Gastrocnemius medialis (tissue), 4 donors: ENCODE measurements around the gene CD46. TPM values are rescaled to one million over a fixed set of nuclear protein-coding genes. Genes with fewer than 3 reads are reported as not detected.
A peak's percentile ranks its signal among the peaks of the same experiment; 100 is the strongest.
"Not testable (repeated sequence)": the region's sequence is repeated elsewhere in the genome, so short reads cannot be mapped to it uniquely, and the experiment has no call there.

Source experiments
- ATAC-seq, 2 donors: fragments of 150-250 bp; one replicate each; pipeline ENCODE4 v1.9.1; 2016
- DNase-seq, 2 donors: peaks; one replicate each; pipeline ENCODE4 v3.0.0-alpha.2; 2019
- H3K27ac ChIP-seq, 4 donors: fragments of 200-600 bp; sonication (generic); 1 replicate in 1 of 4; 2 replicates in 3 of 4; pipeline ENCODE4 v1.5.1; 2016 to 2018; ENCODE audit warnings: mild to moderate bottlenecking in 2 of 4, moderate library complexity in 1 of 4
- H3K27me3 ChIP-seq, 3 donors: fragments of 200-600 bp; sonication (generic) in 2 of 3; 1 replicate in 1 of 3; 2 replicates in 2 of 3; pipeline versions ENCODE4 v1.5.1 to v1.6.0; 2016 to 2019; ENCODE audit warnings: mild to moderate bottlenecking in 1 of 3, moderate library complexity in 1 of 3
- H3K36me3 ChIP-seq, 2 donors: fragments of 200-600 bp; sonication (generic) in 1 of 2; one replicate each; pipeline ENCODE4 v1.5.1; 2017 to 2018
- H3K4me1 ChIP-seq, 2 donors: fragments of 200-600 bp; sonication (generic) in 1 of 2; one replicate each; pipeline ENCODE4 v1.5.1; 2016 to 2017; ENCODE audit warnings: mild to moderate bottlenecking in 2 of 2
- H3K4me3 ChIP-seq, 4 donors: fragments of 200-600 bp; sonication (generic) in 3 of 4; 1 replicate in 1 of 4; 2 replicates in 3 of 4; pipeline ENCODE4 v1.5.1; 2016 to 2019; ENCODE audit warnings: mild to moderate bottlenecking in 2 of 4
- H3K9me3 ChIP-seq, 3 donors: fragments of 200-600 bp; sonication (generic) in 2 of 3; 1 replicate in 1 of 3; 2 replicates in 2 of 3; pipeline ENCODE4 v1.5.1; 2016 to 2019
- POLR2A ChIP-seq, 2 donors: fragments of 450-650 bp; IDR thresholded peaks; one replicate each; pipeline ENCODE4 v1.6.1; 2017; ENCODE audit warnings: antibody characterized with exemption in 2 of 2, mild to moderate bottlenecking in 2 of 2, moderate library complexity in 2 of 2
- in situ Hi-C, 4 donors: fragments of 200-750 bp; cut with MboI; loops; one replicate each; pipeline versions ENCODE4 v1.15.0 to v1.8.0; 2017; ENCODE audit warnings: low sequenced_read_pairs in 4 of 4
- intact Hi-C: fragments of 100-400 bp; cut with DNase I; formaldehyde crosslinking; loops from one replicate; pipeline ENCODE4 v1.15.1; 2023; ENCODE audit warnings: low total_unique reads
- total RNA-seq, 4 donors: library from RNA; depleted of rRNA; stranded (reverse); fragments of >200 nt; gene quantifications; one replicate each; pipeline versions ENCODE4 v1.1.0 to v1.2.3, GENCODE V29; 2016
- TF ChIP-seq, protein P1 (sequence below), 5 experiments: fragments of 450-650 bp in 3 of 5; fragments of 200-600 bp in 2 of 5; sonication (generic) in 2 of 5; IDR thresholded peaks in 4 of 5; conservative IDR thresholded peaks in 1 of 5; 1 replicate in 4 of 5; 2 replicates in 1 of 5; pipeline ENCODE4 v1.5.1; 2016 to 2019; ENCODE audit warnings: antibody characterized with exemption in 5 of 5, mild to moderate bottlenecking in 3 of 5, moderate library complexity in 3 of 5

The CD46 gene
- 100 to 1,000 TPM in 2 of 4 donors, 10 to 100 TPM in 2; 42.1 to 101 (median 80.2) TPM for total RNA-seq

DNA sequence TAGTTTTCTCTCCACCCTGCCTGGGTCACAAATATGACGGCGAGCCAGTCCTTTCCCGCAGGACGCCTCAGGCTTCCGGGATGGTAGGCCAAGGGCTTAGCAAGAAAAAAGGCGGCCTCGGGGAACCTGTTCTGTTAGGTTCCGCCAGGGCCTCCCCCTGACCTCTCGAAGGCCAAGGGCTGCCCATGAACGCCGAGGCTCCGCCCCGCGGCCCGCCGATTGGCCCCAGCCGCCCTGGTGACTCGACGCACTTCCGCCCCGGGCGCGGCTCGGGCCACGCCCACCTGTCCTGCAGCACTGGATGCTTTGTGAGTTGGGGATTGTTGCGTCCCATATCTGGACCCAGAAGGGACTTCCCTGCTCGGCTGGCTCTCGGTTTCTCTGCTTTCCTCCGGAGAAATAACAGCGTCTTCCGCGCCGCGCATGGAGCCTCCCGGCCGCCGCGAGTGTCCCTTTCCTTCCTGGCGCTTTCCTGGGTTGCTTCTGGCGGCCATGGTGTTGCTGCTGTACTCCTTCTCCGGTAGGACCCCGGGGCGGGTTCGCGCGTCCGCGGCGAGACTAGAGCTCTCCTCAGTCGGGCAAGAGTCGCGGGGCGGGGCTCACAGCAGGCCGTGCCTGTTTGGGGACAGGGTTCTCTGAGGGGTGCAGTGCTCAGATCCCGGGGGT, at the start of gene CD46:
CD46 (plus strand) TSS at position 265 of the 666 bp plus-strand sequence; CDS start at position 424, 159 bp downstream.
- Histone ChIP-seq H3K4me1 (peaks cover 47 to 48% of the 10 kb centered on the region in 2 donors), H3K9me3 (no peaks in the 10 kb centered on the region), H3K4me3 (peak within 1 kb of the TSS; percentile 83 to 98 (median 91)), H3K36me3 (no peaks in the 10 kb centered on the region), H3K27ac (peak within 1 kb of the TSS; percentile 90 to 97 (median 92)), H3K27me3 (no peaks in the 10 kb centered on the region)
- intact Hi-C loops (loop anchor here (2.0 to 5.0 kb wide), 3 partner anchors 39 to 210 kb away; no protein-coding TSS in a partner anchor), in situ Hi-C loops (no loop called here)
- ATAC-seq (peak; percentile 90 to 91), DNase-seq (peak; percentile 95 to 96)
- TF ChIP-seq POLR2A (IDR thresholded peaks at IDR 0.05), result peak; percentile 80 to 91
- TF ChIP-seq, protein P1, sequence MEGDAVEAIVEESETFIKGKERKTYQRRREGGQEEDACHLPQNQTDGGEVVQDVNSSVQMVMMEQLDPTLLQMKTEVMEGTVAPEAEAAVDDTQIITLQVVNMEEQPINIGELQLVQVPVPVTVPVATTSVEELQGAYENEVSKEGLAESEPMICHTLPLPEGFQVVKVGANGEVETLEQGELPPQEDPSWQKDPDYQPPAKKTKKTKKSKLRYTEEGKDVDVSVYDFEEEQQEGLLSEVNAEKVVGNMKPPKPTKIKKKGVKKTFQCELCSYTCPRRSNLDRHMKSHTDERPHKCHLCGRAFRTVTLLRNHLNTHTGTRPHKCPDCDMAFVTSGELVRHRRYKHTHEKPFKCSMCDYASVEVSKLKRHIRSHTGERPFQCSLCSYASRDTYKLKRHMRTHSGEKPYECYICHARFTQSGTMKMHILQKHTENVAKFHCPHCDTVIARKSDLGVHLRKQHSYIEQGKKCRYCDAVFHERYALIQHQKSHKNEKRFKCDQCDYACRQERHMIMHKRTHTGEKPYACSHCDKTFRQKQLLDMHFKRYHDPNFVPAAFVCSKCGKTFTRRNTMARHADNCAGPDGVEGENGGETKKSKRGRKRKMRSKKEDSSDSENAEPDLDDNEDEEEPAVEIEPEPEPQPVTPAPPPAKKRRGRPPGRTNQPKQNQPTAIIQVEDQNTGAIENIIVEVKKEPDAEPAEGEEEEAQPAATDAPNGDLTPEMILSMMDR (IDR thresholded peaks at IDR 0.05 in 4 of 5, conservative IDR thresholded peaks at IDR 0.05 in 1 of 5), result peak in 3 of 5 experiments; percentile 10 to 25 (median 13)

DNA sequence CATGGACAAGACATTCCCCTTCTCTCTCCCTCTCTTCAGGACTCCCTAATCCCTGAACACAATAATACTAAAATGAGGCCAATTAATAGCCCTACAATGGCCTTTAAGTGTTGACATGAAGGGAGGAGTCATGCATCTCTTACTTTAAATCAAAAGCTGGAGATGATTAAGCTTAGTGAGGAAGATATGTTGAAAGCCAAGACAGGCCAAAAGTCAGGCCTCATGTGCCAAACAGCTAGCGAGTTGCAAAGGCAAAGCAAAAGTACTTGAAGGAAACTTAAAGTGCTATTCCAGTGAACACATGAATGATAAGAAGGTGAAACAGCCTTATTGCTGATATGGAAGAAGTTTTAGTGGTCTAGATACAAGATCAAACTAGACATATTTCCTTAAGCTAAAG, 49.5 kb upstream of the CD46 start:
- Histone ChIP-seq H3K27me3 (no peaks in the 10 kb centered on the region), H3K9me3 (no peaks in the 10 kb centered on the region), H3K4me3 (no peak overlapping the region), H3K36me3 (no peaks in the 10 kb centered on the region), H3K27ac (no peak overlapping the region), H3K4me1 (no peaks in the 10 kb centered on the region)
- ATAC-seq, result no peak
- TF ChIP-seq POLR2A (IDR thresholded peaks at IDR 0.05), result no peak
- TF ChIP-seq, protein P1 (IDR thresholded peaks at IDR 0.05 in 4 of 5, conservative IDR thresholded peaks at IDR 0.05 in 1 of 5), result no peak
- in situ Hi-C loops (no loop called here), intact Hi-C loops (loop anchor here (10.0 kb wide), 1 partner anchor 92 kb away; no protein-coding TSS in a partner anchor)
- no peak for DNase-seq

GRCh38 chr1:207703712-207704111, 48.1 kb upstream of the CD46 start:
- H3K9me3 ChIP-seq, result no peaks in the 10 kb centered on the region
- in situ Hi-C loops (no loop called here), intact Hi-C loops (loop anchor here (10.0 kb wide), 1 partner anchor 91 kb away; no protein-coding TSS in a partner anchor)
- H3K27ac ChIP-seq, result no peak overlapping the region
- ATAC-seq (no peak), DNase-seq (no peak)
- H3K36me3 ChIP-seq, result no peaks in the 10 kb centered on the region
- H3K27me3 ChIP-seq, result no peaks in the 10 kb centered on the region
- TF ChIP-seq POLR2A (IDR thresholded peaks at IDR 0.05), result no peak
- TF ChIP-seq, protein P1 (IDR thresholded peaks at IDR 0.05 in 4 of 5, conservative IDR thresholded peaks at IDR 0.05 in 1 of 5), result no peak
- no peaks in the 10 kb centered on the region for H3K4me1 ChIP-seq
- H3K4me3 ChIP-seq, result no peak overlapping the region

DNA sequence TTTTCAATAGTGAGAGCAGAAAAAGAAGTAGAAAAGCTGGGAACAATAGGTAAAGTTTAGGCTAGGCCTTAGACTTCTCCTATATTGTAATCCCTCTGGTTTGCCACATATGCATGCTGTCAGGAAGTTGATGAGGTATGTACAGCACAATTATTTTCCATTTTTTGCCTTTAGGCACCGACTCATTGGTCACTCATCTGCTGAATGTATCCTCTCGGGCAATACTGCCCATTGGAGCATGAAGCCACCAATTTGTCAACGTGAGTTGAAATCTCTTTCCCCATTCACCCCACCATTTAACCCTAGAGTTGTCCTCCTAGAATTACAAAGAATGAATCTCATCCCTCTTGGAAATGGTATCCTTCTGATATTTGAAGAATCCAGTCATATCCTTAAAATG, 43.9 kb upstream of the CD46 start:
- ATAC-seq, in situ Hi-C loops, DNase-seq, H3K36me3 ChIP-seq, H3K27me3 ChIP-seq, H3K27ac ChIP-seq, H3K9me3 ChIP-seq, H3K4me1 ChIP-seq, H3K4me3 ChIP-seq: not testable (repeated sequence)
- intact Hi-C loops, result loop anchor here (10.0 kb wide), 1 partner anchor 87 kb away; no protein-coding TSS in a partner anchor

DNA sequence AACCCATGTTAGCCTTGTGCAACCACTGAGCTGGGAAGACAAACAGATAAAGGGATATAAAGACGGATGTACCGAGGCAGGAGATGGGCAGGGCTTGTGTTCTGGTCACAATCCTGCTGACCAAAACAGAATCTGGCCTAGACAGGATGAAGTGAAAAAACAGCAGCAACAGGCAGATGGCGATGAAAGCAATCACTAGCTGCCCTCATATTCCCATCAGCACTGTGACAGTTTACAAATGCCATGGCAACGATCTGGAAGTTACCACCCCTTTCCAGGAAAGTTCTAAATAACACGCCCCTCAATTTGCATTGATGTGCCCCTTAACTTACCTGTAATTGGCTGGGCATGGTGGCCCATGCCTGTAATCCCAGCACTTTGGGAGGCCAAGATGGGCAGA, 40.6 kb upstream of the CD46 start:
- TF ChIP-seq, protein P1 (IDR thresholded peaks at IDR 0.05 in 4 of 5, conservative IDR thresholded peaks at IDR 0.05 in 1 of 5), result no peak
- TF ChIP-seq POLR2A (IDR thresholded peaks at IDR 0.05), result no peak
- Histone ChIP-seq H3K36me3 (no peaks in the 10 kb centered on the region), H3K27ac (no peak overlapping the region), H3K9me3 (no peaks in the 10 kb centered on the region), H3K4me1 (no peaks in the 10 kb centered on the region), H3K27me3 (no peaks in the 10 kb centered on the region), H3K4me3 (no peak overlapping the region)
- no peak for ATAC-seq
- intact Hi-C loops (no loop called here), in situ Hi-C loops (no loop called here)
- no peak for DNase-seq

- H3K4me1 ChIP-seq, H3K27me3 ChIP-seq, H3K36me3 ChIP-seq, DNase-seq, in situ Hi-C loops, H3K4me3 ChIP-seq, ATAC-seq, H3K9me3 ChIP-seq, intact Hi-C loops, H3K27ac ChIP-seq: not testable (repeated sequence)
Measured at GRCh38 chr1:207712701-207713100, 39.2 kb upstream of the CD46 start.
